ENCODE results near the gene C1orf21. TPM values are rescaled to one million over a fixed set of nuclear protein-coding genes. Genes with fewer than 3 reads are reported as not detected.

The C1orf21 gene
- total RNA-seq, 2 donors from 2014 or later: 10.4 to 15.2 TPM

DNA sequence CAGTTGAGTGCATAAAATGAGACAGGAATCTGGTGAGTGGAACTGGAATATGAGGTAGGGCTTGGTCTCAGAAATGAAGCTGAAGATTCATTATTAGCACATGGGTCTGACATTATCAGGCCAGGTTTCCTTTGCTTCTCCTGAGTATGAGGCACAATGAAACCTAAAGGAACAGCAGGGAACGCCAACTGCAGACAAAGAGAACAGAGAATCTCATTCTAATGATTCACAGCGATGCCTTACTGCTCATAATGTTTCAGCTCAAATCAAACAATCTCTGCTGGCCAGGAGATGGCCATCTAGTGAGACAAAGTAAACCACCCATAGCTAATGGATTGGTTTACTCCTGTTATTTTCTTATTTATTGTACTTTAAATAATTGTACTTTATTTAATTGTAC lies 133.5 kb downstream of the C1orf21 start:
- no peak for DNase-seq (ENCODE audit: low spot score)
- TF ChIP-seq, protein P1, sequence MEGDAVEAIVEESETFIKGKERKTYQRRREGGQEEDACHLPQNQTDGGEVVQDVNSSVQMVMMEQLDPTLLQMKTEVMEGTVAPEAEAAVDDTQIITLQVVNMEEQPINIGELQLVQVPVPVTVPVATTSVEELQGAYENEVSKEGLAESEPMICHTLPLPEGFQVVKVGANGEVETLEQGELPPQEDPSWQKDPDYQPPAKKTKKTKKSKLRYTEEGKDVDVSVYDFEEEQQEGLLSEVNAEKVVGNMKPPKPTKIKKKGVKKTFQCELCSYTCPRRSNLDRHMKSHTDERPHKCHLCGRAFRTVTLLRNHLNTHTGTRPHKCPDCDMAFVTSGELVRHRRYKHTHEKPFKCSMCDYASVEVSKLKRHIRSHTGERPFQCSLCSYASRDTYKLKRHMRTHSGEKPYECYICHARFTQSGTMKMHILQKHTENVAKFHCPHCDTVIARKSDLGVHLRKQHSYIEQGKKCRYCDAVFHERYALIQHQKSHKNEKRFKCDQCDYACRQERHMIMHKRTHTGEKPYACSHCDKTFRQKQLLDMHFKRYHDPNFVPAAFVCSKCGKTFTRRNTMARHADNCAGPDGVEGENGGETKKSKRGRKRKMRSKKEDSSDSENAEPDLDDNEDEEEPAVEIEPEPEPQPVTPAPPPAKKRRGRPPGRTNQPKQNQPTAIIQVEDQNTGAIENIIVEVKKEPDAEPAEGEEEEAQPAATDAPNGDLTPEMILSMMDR (IDR thresholded peaks at IDR 0.05): no peak

DNA sequence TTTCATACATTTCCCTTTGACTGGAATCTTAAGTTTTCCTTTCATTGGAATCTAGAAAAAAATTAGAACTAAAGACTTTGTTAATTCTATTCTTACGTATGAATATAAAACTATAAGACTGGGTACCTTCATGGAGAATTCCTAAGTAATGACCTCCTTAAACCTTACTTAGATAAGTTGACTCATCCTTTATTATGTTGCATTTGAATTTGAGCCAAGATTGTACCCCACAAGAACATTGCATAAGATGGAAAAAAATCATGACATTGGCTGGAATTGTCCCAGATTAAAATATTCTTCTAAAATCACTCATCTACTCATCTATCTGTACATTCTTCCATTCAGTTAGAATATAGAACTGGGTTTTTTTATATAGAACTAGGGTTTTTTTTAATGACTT lies 137.4 kb downstream of the C1orf21 start:
- H3K27ac ChIP-seq: no peak overlapping the region
- no peak overlapping the region for H3K4me3 ChIP-seq
- no peaks in the 10 kb centered on the region for H3K36me3 ChIP-seq
- TF ChIP-seq, protein P1 (IDR thresholded peaks at IDR 0.05): no peak
- DNase-seq (ENCODE audit: low spot score) (no peak), ATAC-seq (ENCODE audit: insufficient number of reproducible peaks, low FRiP score, low read depth) (no peak)
- H3K9me3 ChIP-seq: no peaks in the 10 kb centered on the region
- H3K27me3 ChIP-seq (replicated peaks; ENCODE audit: insufficient read depth): no peaks in the 10 kb centered on the region
- no peaks in the 10 kb centered on the region for H3K4me1 ChIP-seq (ENCODE audit: control insufficient read depth in 1 of 2, low read depth in 2 of 2)

More for the DNA sequence above, 133.5 kb downstream of the C1orf21 start:
- no peaks in the 10 kb centered on the region for H3K36me3 ChIP-seq
- H3K4me3 ChIP-seq: no peak overlapping the region
- H3K27ac ChIP-seq: no peak overlapping the region
- H3K9me3 ChIP-seq: no peaks in the 10 kb centered on the region
- no peak for ATAC-seq (ENCODE audit: insufficient number of reproducible peaks, low FRiP score, low read depth)
- H3K27me3 ChIP-seq (replicated peaks; ENCODE audit: insufficient read depth): no peaks in the 10 kb centered on the region
- H3K4me1 ChIP-seq (ENCODE audit: control insufficient read depth in 1 of 2, low read depth in 2 of 2): no peaks in the 10 kb centered on the region

DNA sequence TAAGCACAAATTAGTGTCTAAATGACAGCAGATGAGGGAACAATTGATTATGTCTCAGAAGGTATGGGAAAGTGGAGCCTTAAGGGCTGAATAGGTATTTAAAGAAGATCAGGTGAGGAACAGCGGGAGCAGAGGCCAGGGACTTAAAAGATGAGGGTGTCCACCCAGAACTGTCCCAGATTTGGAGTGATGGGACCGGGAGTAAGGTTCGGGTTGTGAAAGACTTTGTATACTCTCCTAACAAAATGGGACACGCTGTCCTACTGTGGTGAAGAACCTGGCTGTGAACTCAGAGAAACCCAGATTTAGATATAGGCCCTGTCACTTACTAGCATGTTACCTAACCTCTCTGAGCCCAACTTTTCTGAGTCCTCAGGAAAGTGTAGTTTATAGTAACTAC lies 140.6 kb downstream of the C1orf21 start:
- no peaks in the 10 kb centered on the region for H3K4me1 ChIP-seq (ENCODE audit: control insufficient read depth in 1 of 2, low read depth in 2 of 2)
- ATAC-seq (ENCODE audit: insufficient number of reproducible peaks, low FRiP score, low read depth) (no peak), DNase-seq (ENCODE audit: low spot score) (no peak)
- TF ChIP-seq, protein P1 (IDR thresholded peaks at IDR 0.05): no peak
- H3K27me3 ChIP-seq (replicated peaks; ENCODE audit: insufficient read depth): no peaks in the 10 kb centered on the region
- H3K36me3 ChIP-seq: no peaks in the 10 kb centered on the region
- H3K4me3 ChIP-seq: no peak overlapping the region
- no peak overlapping the region for H3K27ac ChIP-seq
- no peaks in the 10 kb centered on the region for H3K9me3 ChIP-seq

DNA sequence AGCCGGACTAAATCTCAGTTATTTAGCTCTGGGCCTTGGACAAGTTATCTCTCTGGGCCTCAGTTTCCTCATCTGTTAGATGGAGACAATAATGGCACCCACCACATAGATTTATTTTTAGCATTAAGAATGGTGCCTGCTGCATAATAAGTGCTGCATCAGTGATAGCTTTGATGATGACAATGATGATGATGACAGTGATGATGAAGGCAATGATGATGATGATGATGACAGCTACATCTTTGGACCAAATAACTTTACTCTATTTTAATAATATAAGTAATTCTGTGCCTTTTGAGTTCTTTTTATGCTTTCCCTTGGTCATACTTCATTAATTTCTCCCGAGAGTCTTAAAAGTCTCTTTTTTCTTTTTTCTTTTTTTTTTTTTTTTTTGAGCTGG lies 143.4 kb downstream of the C1orf21 start:
- Histone ChIP-seq H3K27me3 (replicated peaks; ENCODE audit: insufficient read depth) (no peaks in the 10 kb centered on the region), H3K9me3 (no peaks in the 10 kb centered on the region), H3K27ac (no peak overlapping the region), H3K4me1 (ENCODE audit: control insufficient read depth in 1 of 2, low read depth in 2 of 2) (no peaks in the 10 kb centered on the region), H3K4me3 (no peak overlapping the region), H3K36me3 (no peaks in the 10 kb centered on the region)
- no peak for ATAC-seq (ENCODE audit: insufficient number of reproducible peaks, low FRiP score, low read depth)
- TF ChIP-seq, protein P1 (IDR thresholded peaks at IDR 0.05): no peak
- DNase-seq (ENCODE audit: low spot score): no peak

DNA sequence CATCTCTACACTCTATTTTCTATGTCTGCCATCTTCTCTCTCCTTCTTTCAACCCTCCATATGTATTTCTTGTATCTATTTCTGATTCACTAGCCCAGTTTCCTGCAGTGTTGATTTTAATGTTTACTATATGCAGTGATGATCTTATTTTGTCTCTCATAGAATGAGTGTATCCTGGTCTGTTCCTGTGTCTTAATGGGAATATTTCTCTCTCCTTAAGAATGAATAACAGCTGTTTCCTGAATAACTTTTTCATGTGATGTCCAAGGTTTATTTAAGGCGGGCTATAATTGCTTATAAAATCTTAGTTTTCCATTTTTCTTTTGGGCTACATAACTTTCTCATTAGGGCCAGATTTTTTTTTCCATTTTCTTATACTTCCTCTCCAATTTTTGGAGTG lies 144.5 kb downstream of the C1orf21 start:
- ATAC-seq (ENCODE audit: insufficient number of reproducible peaks, low FRiP score, low read depth) (no peak), DNase-seq (ENCODE audit: low spot score) (no peak)
- Histone ChIP-seq H3K27ac (no peak overlapping the region), H3K36me3 (no peaks in the 10 kb centered on the region), H3K9me3 (no peaks in the 10 kb centered on the region), H3K4me1 (ENCODE audit: control insufficient read depth in 1 of 2, low read depth in 2 of 2) (peaks cover 4 to 7% of the 10 kb centered on the region in 2 donors), H3K27me3 (replicated peaks; ENCODE audit: insufficient read depth) (no peaks in the 10 kb centered on the region), H3K4me3 (no peak overlapping the region)
- TF ChIP-seq, protein P1 (IDR thresholded peaks at IDR 0.05): no peak
